Body of pancreas (tissue), 4 donors: ENCODE data around the gene TENT5C.

Experiments used
- CTCF ChIP-seq, 7 experiments: fragments of 450-650 bp in 4 of 7; fragments of 200-600 bp in 3 of 7; sonication (generic) in 3 of 7; IDR thresholded peaks; one replicate each; pipeline ENCODE4 v1.5.1; 2016 to 2019; ENCODE audit warnings: antibody characterized with exemption in 7 of 7
- POLR2A ChIP-seq, 3 donors: fragments of 450-650 bp; IDR thresholded peaks; one replicate each; pipeline ENCODE4 v1.6.1; 2016; ENCODE audit warnings: antibody characterized with exemption in 3 of 3, mild to moderate bottlenecking in 2 of 3

- TF ChIP-seq POLR2A (IDR thresholded peaks at IDR 0.05) (no peak), CTCF (IDR thresholded peaks at IDR 0.05) (no peak)
Observed at GRCh38 chr1:117653732-117654492, 48.1 kb downstream of the TENT5C start.
